ENCODE data around the gene PTGR3.

PTGR3 gene

GRCh38 chr18:75216911-75217689 lies 8.2 kb upstream of the PTGR3 start:
- DNase-seq (ENCODE audit: extremely low spot score, insufficient read length, low read depth) (no peak), FAIRE-seq (peak; percentile 21)

GRCh38 chr18:75216212-75216910 lies 7.4 kb upstream of the PTGR3 start:
- FAIRE-seq (peak; percentile 47), DNase-seq (ENCODE audit: extremely low spot score, insufficient read length, low read depth) (no peak)

GRCh38 chr18:75215663-75216062 lies 6.7 kb upstream of the PTGR3 start:
- FAIRE-seq (no peak), DNase-seq (ENCODE audit: extremely low spot score, insufficient read length, low read depth) (no peak)

GRCh38 chr18:75214766-75215510 lies 6.0 kb upstream of the PTGR3 start:
- DNase-seq (ENCODE audit: extremely low spot score, insufficient read length, low read depth) (no peak), FAIRE-seq (no peak)

GRCh38 chr18:75214332-75214690 lies 5.4 kb upstream of the PTGR3 start:
- DNase-seq (ENCODE audit: extremely low spot score, insufficient read length, low read depth) (no peak), FAIRE-seq (no peak)

GRCh38 chr18:75213611-75214331 lies 4.8 kb upstream of the PTGR3 start:
- no peak for FAIRE-seq
- DNase-seq (ENCODE audit: extremely low spot score, insufficient read length, low read depth): no peak

GRCh38 chr18:75212751-75213090 lies 3.8 kb upstream of the PTGR3 start:
- FAIRE-seq (no peak), DNase-seq (ENCODE audit: extremely low spot score, insufficient read length, low read depth) (no peak)

- DNase-seq (ENCODE audit: extremely low spot score, insufficient read length, low read depth) (no peak), FAIRE-seq (no peak)
These were observed 3.2 kb upstream of the PTGR3 start for GRCh38 chr18:75211953-75212750.

- FAIRE-seq (no peak), DNase-seq (ENCODE audit: extremely low spot score, insufficient read length, low read depth) (no peak)
These were observed 2.6 kb upstream of the PTGR3 start for GRCh38 chr18:75211626-75211952.

GRCh38 chr18:75211002-75211621 lies 2.2 kb upstream of the PTGR3 start:
- DNase-seq (ENCODE audit: extremely low spot score, insufficient read length, low read depth): no peak
- no peak for FAIRE-seq

- DNase-seq (ENCODE audit: extremely low spot score, insufficient read length, low read depth) (peak; percentile 63), FAIRE-seq (peak; percentile 95)
These were observed 1.5 kb upstream of the PTGR3 start, which contains the start of gene TSHZ1 for GRCh38 chr18:75210274-75211001. Gene TSHZ1, plus strand, starts transcription at chr18:75210797. Its CDS starts 1,080 bp downstream, at chr18:75211877.

- FAIRE-seq (no peak), DNase-seq (ENCODE audit: extremely low spot score, insufficient read length, low read depth) (no peak)
These were observed 966 bp upstream of the PTGR3 start for GRCh38 chr18:75209951-75210258.

- FAIRE-seq (no peak), DNase-seq (ENCODE audit: extremely low spot score, insufficient read length, low read depth) (no peak)
These were observed 157 bp downstream of the PTGR3 start for GRCh38 chr18:75208836-75209128.

- FAIRE-seq (peak; percentile 70), DNase-seq (ENCODE audit: extremely low spot score, insufficient read length, low read depth) (no peak)
These were observed 644 bp downstream of the PTGR3 start for GRCh38 chr18:75208155-75208835.

GRCh38 chr18:75207310-75208154 lies 1.4 kb downstream of the PTGR3 start:
- peak; percentile 70 for FAIRE-seq

GRCh38 chr18:75206452-75207309 lies 2.3 kb downstream of the PTGR3 start:
- FAIRE-seq: no peak
- DNase-seq (ENCODE audit: extremely low spot score, insufficient read length, low read depth): no peak

More at GRCh38 chr18:75207310-75208154, 1.4 kb downstream of the PTGR3 start:
- DNase-seq (ENCODE audit: extremely low spot score, insufficient read length, low read depth): no peak
